ENCODE data around the gene SALL2. TPM values are rescaled to one million over a fixed set of nuclear protein-coding genes. Genes with fewer than 3 reads are reported as not detected.

SALL2 gene
- total RNA-seq, 1 experiment from 2014 or later, result 0.05 TPM

GRCh38 chr14:21528381-21529348, 2.5 kb upstream of the SALL2 start:
- no peak for DNase-seq (ENCODE audit: low spot score)

- no peak for DNase-seq (ENCODE audit: low spot score)
Observed at GRCh38 chr14:21527318-21527679, 1.2 kb upstream of the SALL2 start.

- DNase-seq (ENCODE audit: low spot score), result no peak
Observed at GRCh38 chr14:21526672-21527317, 649 bp upstream of the SALL2 start.

- no peak for DNase-seq (ENCODE audit: low spot score)
Observed at GRCh38 chr14:21525571-21525961, 580 bp downstream of the SALL2 start.

GRCh38 chr14:21524575-21525490, 1.3 kb downstream of the SALL2 start:
- DNase-seq (ENCODE audit: low spot score), result no peak

GRCh38 chr14:21523203-21523602, 2.9 kb downstream of the SALL2 start:
- DNase-seq (ENCODE audit: low spot score), result no peak

- no peak for DNase-seq (ENCODE audit: low spot score)
Observed at GRCh38 chr14:21521501-21521900, 4.6 kb downstream of the SALL2 start.

GRCh38 chr14:21520767-21521166, 5.4 kb downstream of the SALL2 start:
- no peak for DNase-seq (ENCODE audit: low spot score)

GRCh38 chr14:21518725-21519124, 7.4 kb downstream of the SALL2 start:
- DNase-seq (ENCODE audit: low spot score), result no peak

- no peak for DNase-seq (ENCODE audit: low spot score)
Observed at GRCh38 chr14:21514341-21514740, 11.8 kb downstream of the SALL2 start.

GRCh38 chr14:21510735-21511657, 15.2 kb downstream of the SALL2 start, which contains the start of gene METTL3:
Gene METTL3 (minus strand): TSS chr14:21511340. CDS start chr14:21511223, 117 bp downstream.
- peak; percentile 96 for DNase-seq (ENCODE audit: low spot score)

- DNase-seq (ENCODE audit: low spot score), result no peak
Observed at GRCh38 chr14:21509432-21510143, 16.6 kb downstream of the SALL2 start.

GRCh38 chr14:21506557-21506956, 19.6 kb downstream of the SALL2 start:
- no peak for DNase-seq (ENCODE audit: low spot score)

GRCh38 chr14:21505012-21505553, 21.1 kb downstream of the SALL2 start:
- no peak for DNase-seq (ENCODE audit: low spot score)

- DNase-seq (ENCODE audit: low spot score), result no peak
Observed at GRCh38 chr14:21503376-21503775, 22.8 kb downstream of the SALL2 start.

- DNase-seq (ENCODE audit: low spot score), result no peak
Observed at GRCh38 chr14:21501568-21501967, 24.6 kb downstream of the SALL2 start.

GRCh38 chr14:21498540-21499526, 27.3 kb downstream of the SALL2 start:
- DNase-seq (ENCODE audit: low spot score), result peak; percentile 38

GRCh38 chr14:21496453-21496852, 29.7 kb downstream of the SALL2 start:
- DNase-seq (ENCODE audit: low spot score), result no peak
